Left renal pelvis (tissue), 4 donors: ENCODE measurements around the gene RPTOR. TPM values are rescaled to one million over a fixed set of nuclear protein-coding genes. Genes with fewer than 3 reads are reported as not detected.
"Not testable (repeated sequence)": the region's sequence is repeated elsewhere in the genome, so short reads cannot be mapped to it uniquely, and the experiment has no call there.

Experiments
- DNase-seq, 4 donors: peaks; one replicate each; pipeline ENCODE4 v3.0.0-alpha.2; 2013; ENCODE audit warnings: low read depth in 4 of 4, low spot score in 3 of 4
- polyA plus RNA-seq, 4 donors: library from polyadenylated mRNA; unstranded; fragments of 120-200 nt; gene quantifications; one replicate each; pipeline ENCODE4 v1.2.1, GENCODE V29; 2013; ENCODE audit not compliant: insufficient read length in 4 of 4

Gene RPTOR
- polyA plus RNA-seq, 4 donors = 15.1 to 21.2 (median 16.9) TPM

GRCh38 chr17:80737106-80738019 lies 192.7 kb downstream of the RPTOR start:
- DNase-seq = no peak

- DNase-seq = no peak
These were observed 193.6 kb downstream of the RPTOR start for GRCh38 chr17:80738020-80738808.

- DNase-seq = no peak
These were observed 194.5 kb downstream of the RPTOR start for GRCh38 chr17:80738987-80739730.

- DNase-seq = no peak
These were observed 195.5 kb downstream of the RPTOR start for GRCh38 chr17:80740141-80740540.

- no peak for DNase-seq
These were observed 197.5 kb downstream of the RPTOR start for GRCh38 chr17:80742091-80742490.

GRCh38 chr17:80742581-80743180 lies 198.0 kb downstream of the RPTOR start:
- DNase-seq = no peak

GRCh38 chr17:80743181-80743771 lies 198.6 kb downstream of the RPTOR start:
- DNase-seq = no peak

- DNase-seq = not testable (repeated sequence)
These were observed 199.3 kb downstream of the RPTOR start for GRCh38 chr17:80743973-80744372.

GRCh38 chr17:80744725-80745124 lies 200.1 kb downstream of the RPTOR start:
- not testable (repeated sequence) for DNase-seq

- no peak for DNase-seq
These were observed 200.5 kb downstream of the RPTOR start for GRCh38 chr17:80745183-80745582.

- DNase-seq = no peak
These were observed 201.8 kb downstream of the RPTOR start for GRCh38 chr17:80746262-80746935.

- no peak for DNase-seq
These were observed 202.8 kb downstream of the RPTOR start for GRCh38 chr17:80747469-80747868.

- DNase-seq = no peak
These were observed 205.0 kb downstream of the RPTOR start for GRCh38 chr17:80749611-80750010.

GRCh38 chr17:80750263-80750662 lies 205.6 kb downstream of the RPTOR start:
- DNase-seq = no peak

- DNase-seq = no peak
These were observed 206.7 kb downstream of the RPTOR start for GRCh38 chr17:80751070-80751945.

GRCh38 chr17:80751946-80752581 lies 207.4 kb downstream of the RPTOR start:
- DNase-seq = no peak

GRCh38 chr17:80753685-80754345 lies 209.2 kb downstream of the RPTOR start:
- DNase-seq = no peak

- DNase-seq = no peak
These were observed 210.2 kb downstream of the RPTOR start for GRCh38 chr17:80754846-80755245.
